ENCODE data around the gene CLSTN1.
A peak's percentile ranks its signal among the peaks of the same experiment; 100 is the strongest.
"Not testable (repeated sequence)": the region's sequence is repeated elsewhere in the genome, so short reads cannot be mapped to it uniquely, and the experiment has no call there.

Gene CLSTN1

GRCh38 chr1:9794081-9794480 is 29.7 kb downstream of the CLSTN1 start:
- no peak for DNase-seq

GRCh38 chr1:9793291-9793690 is 30.5 kb downstream of the CLSTN1 start:
- DNase-seq, result no peak

- no peak for DNase-seq
Measured at GRCh38 chr1:9792156-9793042, 31.4 kb downstream of the CLSTN1 start.

GRCh38 chr1:9789700-9790099 is 34.1 kb downstream of the CLSTN1 start:
- DNase-seq, result not testable (repeated sequence)

- peak; percentile 79 for DNase-seq
Measured at GRCh38 chr1:9787702-9788101, 36.1 kb downstream of the CLSTN1 start.

- no peak for DNase-seq
Measured at GRCh38 chr1:9785406-9785805, 38.4 kb downstream of the CLSTN1 start.

- peak; percentile 82 for DNase-seq
Measured at GRCh38 chr1:9784508-9785133, 39.1 kb downstream of the CLSTN1 start.

- DNase-seq, result no peak
Measured at GRCh38 chr1:9782897-9783296, 40.9 kb downstream of the CLSTN1 start.

GRCh38 chr1:9782116-9782751 is 41.5 kb downstream of the CLSTN1 start:
- no peak for DNase-seq

- no peak for DNase-seq
Measured at GRCh38 chr1:9780554-9781110, 43.1 kb downstream of the CLSTN1 start.

GRCh38 chr1:9778905-9779304 is 44.9 kb downstream of the CLSTN1 start:
- DNase-seq, result no peak

GRCh38 chr1:9776685-9777084 is 47.1 kb downstream of the CLSTN1 start:
- no peak for DNase-seq

GRCh38 chr1:9774712-9775679 is 48.8 kb downstream of the CLSTN1 start:
- DNase-seq, result no peak

- no peak for DNase-seq
Measured at GRCh38 chr1:9770298-9770697, 53.5 kb downstream of the CLSTN1 start.

- DNase-seq, result no peak
Measured at GRCh38 chr1:9768983-9769382, 54.8 kb downstream of the CLSTN1 start.

GRCh38 chr1:9767964-9768668 is 55.6 kb downstream of the CLSTN1 start:
- DNase-seq, result peak; percentile 29

- no peak for DNase-seq
Measured at GRCh38 chr1:9766759-9767442, 56.9 kb downstream of the CLSTN1 start.

- no peak for DNase-seq
Measured at GRCh38 chr1:9764550-9764949, 59.2 kb downstream of the CLSTN1 start.

GRCh38 chr1:9763914-9764313 is 59.9 kb downstream of the CLSTN1 start:
- DNase-seq, result no peak

GRCh38 chr1:9762446-9762845 is 61.3 kb downstream of the CLSTN1 start:
- DNase-seq, result not testable (repeated sequence)

GRCh38 chr1:9761855-9762254 is 61.9 kb downstream of the CLSTN1 start:
- no peak for DNase-seq
